Osteoblast (primary cell): ENCODE measurements around the gene CCDC85C. TPM values are rescaled to one million over a fixed set of nuclear protein-coding genes. Genes with fewer than 3 reads are reported as not detected.

Experiments
- DNase-seq: peaks from one replicate; pipeline ENCODE4 v3.0.0; 2011; ENCODE audit warnings: low spot score, mixed read lengths; ENCODE audit not compliant: insufficient read length; ENCODE audit errors: missing footprints
- H2AFZ ChIP-seq: 2 replicates; pipeline ENCODE4 v1.6.0; 2011; ENCODE audit warnings: mild to moderate bottlenecking, low read length
- H3K27ac ChIP-seq: 2 replicates; pipeline ENCODE4 v1.5.1; 2011; ENCODE audit warnings: mild to moderate bottlenecking, low read depth, low read length, moderate library complexity
- H3K27me3 ChIP-seq: 2 replicates; pipeline ENCODE4 v1.6.0; 2012; ENCODE audit warnings: mild to moderate bottlenecking, control low read depth, inconsistent platforms, low read length, moderate library complexity; ENCODE audit not compliant: insufficient read depth
- H3K36me3 ChIP-seq: 2 replicates; pipeline ENCODE4 v1.5.1; 2011; ENCODE audit warnings: mild to moderate bottlenecking, low read length, control low read depth, moderate library complexity; ENCODE audit not compliant: insufficient read depth
- H3K4me1 ChIP-seq: 2 replicates; pipeline ENCODE4 v1.5.1; 2011; ENCODE audit warnings: mild to moderate bottlenecking, low read length, control low read depth, moderate library complexity; ENCODE audit not compliant: insufficient read depth
- H3K4me2 ChIP-seq: 2 replicates; pipeline ENCODE4 v1.6.0; 2011; ENCODE audit warnings: mild to moderate bottlenecking, low read length; ENCODE audit not compliant: insufficient read depth
- H3K4me3 ChIP-seq: fragments of 200-600 bp; sonication (generic); 3 replicates; pipeline ENCODE4 v1.5.1; 2012; ENCODE audit warnings: mild to moderate bottlenecking, low read length, inconsistent platforms; ENCODE audit not compliant: insufficient read depth
- H3K79me2 ChIP-seq: 2 replicates; pipeline ENCODE4 v1.6.0; 2012; ENCODE audit warnings: mild to moderate bottlenecking, low read length, control low read depth, inconsistent platforms; ENCODE audit not compliant: insufficient read depth
- H3K9me3 ChIP-seq: 2 replicates; pipeline ENCODE4 v1.5.1; 2011; ENCODE audit warnings: low read depth, low read length, control low read depth
- H4K20me1 ChIP-seq: 2 replicates; pipeline ENCODE4 v1.6.0; 2012; ENCODE audit warnings: mild to moderate bottlenecking, low read length, control low read depth; ENCODE audit not compliant: insufficient read depth
- total RNA-seq: library from RNA; depleted of rRNA; stranded (reverse); fragments of >200 nt; gene quantifications from 2 replicates; pipeline ENCODE4 v1.2.3, GENCODE V29; 2012
- TF ChIP-seq, protein P1 (sequence below): IDR thresholded peaks from 2 replicates; pipeline ENCODE4 v1.5.1; 2011; ENCODE audit warnings: mild to moderate bottlenecking, low read depth, low read length, moderate library complexity; ENCODE audit errors: extremely low read depth

Gene CCDC85C
- total RNA-seq, 1 donor: 3.6 TPM

- TF ChIP-seq, protein P1, sequence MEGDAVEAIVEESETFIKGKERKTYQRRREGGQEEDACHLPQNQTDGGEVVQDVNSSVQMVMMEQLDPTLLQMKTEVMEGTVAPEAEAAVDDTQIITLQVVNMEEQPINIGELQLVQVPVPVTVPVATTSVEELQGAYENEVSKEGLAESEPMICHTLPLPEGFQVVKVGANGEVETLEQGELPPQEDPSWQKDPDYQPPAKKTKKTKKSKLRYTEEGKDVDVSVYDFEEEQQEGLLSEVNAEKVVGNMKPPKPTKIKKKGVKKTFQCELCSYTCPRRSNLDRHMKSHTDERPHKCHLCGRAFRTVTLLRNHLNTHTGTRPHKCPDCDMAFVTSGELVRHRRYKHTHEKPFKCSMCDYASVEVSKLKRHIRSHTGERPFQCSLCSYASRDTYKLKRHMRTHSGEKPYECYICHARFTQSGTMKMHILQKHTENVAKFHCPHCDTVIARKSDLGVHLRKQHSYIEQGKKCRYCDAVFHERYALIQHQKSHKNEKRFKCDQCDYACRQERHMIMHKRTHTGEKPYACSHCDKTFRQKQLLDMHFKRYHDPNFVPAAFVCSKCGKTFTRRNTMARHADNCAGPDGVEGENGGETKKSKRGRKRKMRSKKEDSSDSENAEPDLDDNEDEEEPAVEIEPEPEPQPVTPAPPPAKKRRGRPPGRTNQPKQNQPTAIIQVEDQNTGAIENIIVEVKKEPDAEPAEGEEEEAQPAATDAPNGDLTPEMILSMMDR: no peak
- no peaks in the 10 kb centered on the region for H3K9me3 ChIP-seq
- H3K79me2 ChIP-seq: peaks cover 48% of the 10 kb centered on the region
- no peaks in the 10 kb centered on the region for H3K27me3 ChIP-seq
- no peak overlapping the region for H3K27ac ChIP-seq
- H3K4me2 ChIP-seq: peak overlapping the region; percentile 71
- H3K4me1 ChIP-seq: peaks cover 21% of the 10 kb centered on the region
- no peaks in the 10 kb centered on the region for H3K36me3 ChIP-seq
- peak overlapping the region; percentile 61 for H3K4me3 ChIP-seq
- peaks cover 5% of the 10 kb centered on the region for H4K20me1 ChIP-seq
- peak; percentile 90 for DNase-seq
- no peak overlapping the region for H2AFZ ChIP-seq
These were observed 2.6 kb downstream of the CCDC85C start for GRCh38 chr14:99601361-99601831.

DNA sequence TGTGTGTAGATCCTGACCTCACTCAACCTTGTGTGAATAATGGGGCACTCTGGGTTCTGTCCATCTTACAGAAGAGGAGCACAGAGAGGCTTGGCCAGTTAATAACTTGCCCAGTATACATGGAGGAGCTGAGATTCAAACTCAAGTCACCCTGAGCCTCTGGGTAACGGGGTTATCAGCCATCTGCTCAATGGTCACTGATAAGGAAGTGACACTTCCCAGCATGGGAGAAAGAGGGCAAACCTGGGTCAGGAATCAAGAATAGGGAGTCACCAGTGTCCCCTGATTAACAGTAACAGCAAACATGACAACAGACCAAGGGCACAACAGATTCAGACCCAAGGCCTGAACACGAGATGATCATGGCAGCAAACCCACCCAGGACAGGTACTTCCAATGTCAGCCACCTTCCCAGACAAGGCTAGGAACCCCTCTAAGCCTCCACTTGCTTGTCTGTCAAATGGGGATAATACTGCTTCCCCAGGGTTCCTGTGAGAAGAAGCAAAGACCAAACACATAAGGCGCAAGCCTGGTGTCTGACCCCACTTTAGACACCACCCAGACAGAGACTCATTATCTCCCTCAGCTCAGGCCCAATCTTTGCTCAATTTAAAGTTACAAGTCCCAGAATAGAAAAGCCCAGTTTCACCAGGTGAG, 3.6 kb downstream of the CCDC85C start:
- H2AFZ ChIP-seq: no peak overlapping the region
- no peak overlapping the region for H3K4me2 ChIP-seq
- no peaks in the 10 kb centered on the region for H3K9me3 ChIP-seq
- DNase-seq: no peak
- H3K79me2 ChIP-seq: peaks cover 48% of the 10 kb centered on the region
- H3K27ac ChIP-seq: no peak overlapping the region
- H3K27me3 ChIP-seq: no peaks in the 10 kb centered on the region
- H3K36me3 ChIP-seq: no peaks in the 10 kb centered on the region
- peaks cover 16% of the 10 kb centered on the region for H3K4me1 ChIP-seq
- TF ChIP-seq, protein P1: no peak
- peaks cover 5% of the 10 kb centered on the region for H4K20me1 ChIP-seq
- H3K4me3 ChIP-seq: no peak overlapping the region

DNA sequence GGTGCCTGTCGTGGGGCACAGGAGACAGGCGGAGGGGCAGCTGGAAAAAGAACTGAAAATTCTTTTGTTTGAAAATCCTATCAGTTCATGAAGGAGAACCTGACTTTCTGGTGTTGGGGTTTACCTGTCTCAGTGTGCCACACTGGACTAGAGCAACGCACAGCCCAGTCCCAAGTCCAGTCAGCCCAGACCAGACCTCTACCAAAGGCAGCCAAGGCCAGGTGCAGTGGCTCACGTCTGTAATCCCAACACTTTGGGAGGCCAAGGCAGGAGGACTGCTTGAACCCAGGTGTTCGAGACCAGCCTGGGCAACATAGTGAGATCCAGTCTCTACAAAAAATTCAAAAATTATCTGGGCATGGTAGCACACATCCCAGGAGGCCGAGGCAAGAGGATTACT, 4.6 kb downstream of the CCDC85C start:
- H3K4me2 ChIP-seq: no peak overlapping the region
- TF ChIP-seq, protein P1: no peak
- peak; percentile 27 for DNase-seq
- peaks cover 5% of the 10 kb centered on the region for H4K20me1 ChIP-seq
- no peak overlapping the region for H3K4me3 ChIP-seq
- H3K27me3 ChIP-seq: no peaks in the 10 kb centered on the region
- no peaks in the 10 kb centered on the region for H3K9me3 ChIP-seq
- H2AFZ ChIP-seq: no peak overlapping the region
- no peak overlapping the region for H3K27ac ChIP-seq
- no peaks in the 10 kb centered on the region for H3K36me3 ChIP-seq
- H3K79me2 ChIP-seq: peaks cover 49% of the 10 kb centered on the region
- H3K4me1 ChIP-seq: peaks cover 19% of the 10 kb centered on the region

- TF ChIP-seq, protein P1: no peak
- Histone ChIP-seq H3K4me3 (no peak overlapping the region), H3K4me1 (peaks cover 19% of the 10 kb centered on the region), H3K9me3 (no peaks in the 10 kb centered on the region), H3K79me2 (peaks cover 53% of the 10 kb centered on the region), H3K27me3 (no peaks in the 10 kb centered on the region), H2AFZ (no peak overlapping the region), H3K4me2 (no peak overlapping the region), H3K27ac (no peak overlapping the region), H3K36me3 (no peaks in the 10 kb centered on the region), H4K20me1 (peaks cover 5% of the 10 kb centered on the region)
- peak; percentile 37 for DNase-seq
These were observed 5.2 kb downstream of the CCDC85C start for GRCh38 chr14:99598774-99599173.
